Measurements from ENCODE around the gene DDR2.
A peak's percentile ranks its signal among the peaks of the same experiment; 100 is the strongest.

The DDR2 gene

GRCh38 chr1:162631546-162632191 lies 595 bp upstream of the DDR2 start:
- FAIRE-seq = peak; percentile 99

- no peak for FAIRE-seq
Observed at GRCh38 chr1:162632698-162633080, 425 bp downstream of the DDR2 start.

- FAIRE-seq = no peak
Observed at GRCh38 chr1:162633081-162633762, 958 bp downstream of the DDR2 start.

- FAIRE-seq = no peak
Observed at GRCh38 chr1:162635418-162635817, 3.2 kb downstream of the DDR2 start.

GRCh38 chr1:162639718-162640117 lies 7.5 kb downstream of the DDR2 start:
- peak; percentile 5 for FAIRE-seq

- FAIRE-seq = no peak
Observed at GRCh38 chr1:162641114-162641513, 8.8 kb downstream of the DDR2 start.

- no peak for FAIRE-seq
Observed at GRCh38 chr1:162644986-162645314, 12.7 kb downstream of the DDR2 start.

- FAIRE-seq = no peak
Observed at GRCh38 chr1:162645666-162646065, 13.4 kb downstream of the DDR2 start.

- no peak for FAIRE-seq
Observed at GRCh38 chr1:162649583-162649982, 17.3 kb downstream of the DDR2 start.

GRCh38 chr1:162654915-162655620 lies 22.8 kb downstream of the DDR2 start:
- FAIRE-seq = peak; percentile 72

GRCh38 chr1:162656266-162656665 lies 24.0 kb downstream of the DDR2 start:
- FAIRE-seq = no peak

- FAIRE-seq = no peak
Observed at GRCh38 chr1:162660574-162660973, 28.3 kb downstream of the DDR2 start.

- no peak for FAIRE-seq
Observed at GRCh38 chr1:162661336-162661735, 29.1 kb downstream of the DDR2 start.

- no peak for FAIRE-seq
Observed at GRCh38 chr1:162662013-162662412, 29.7 kb downstream of the DDR2 start.

- no peak for FAIRE-seq
Observed at GRCh38 chr1:162663086-162663485, 30.8 kb downstream of the DDR2 start.

GRCh38 chr1:162663589-162664106 lies 31.4 kb downstream of the DDR2 start:
- FAIRE-seq = no peak

GRCh38 chr1:162666006-162666645 lies 33.9 kb downstream of the DDR2 start:
- FAIRE-seq = no peak

GRCh38 chr1:162667381-162668080 lies 35.3 kb downstream of the DDR2 start:
- FAIRE-seq = no peak

- no peak for FAIRE-seq
Observed at GRCh38 chr1:162670928-162671663, 38.8 kb downstream of the DDR2 start.

GRCh38 chr1:162671664-162672410 lies 39.6 kb downstream of the DDR2 start:
- no peak for FAIRE-seq

GRCh38 chr1:162672622-162673260 lies 40.5 kb downstream of the DDR2 start:
- FAIRE-seq = no peak

All from TTC549 (cell line).